ENCODE measurements around the gene GCKR. TPM values are rescaled to one million over a fixed set of nuclear protein-coding genes. Genes with fewer than 3 reads are reported as not detected.

Gene GCKR
- total RNA-seq (2014; rRNA removed; shearing (Covaris generic)), result not detected in 2 replicates

DNA sequence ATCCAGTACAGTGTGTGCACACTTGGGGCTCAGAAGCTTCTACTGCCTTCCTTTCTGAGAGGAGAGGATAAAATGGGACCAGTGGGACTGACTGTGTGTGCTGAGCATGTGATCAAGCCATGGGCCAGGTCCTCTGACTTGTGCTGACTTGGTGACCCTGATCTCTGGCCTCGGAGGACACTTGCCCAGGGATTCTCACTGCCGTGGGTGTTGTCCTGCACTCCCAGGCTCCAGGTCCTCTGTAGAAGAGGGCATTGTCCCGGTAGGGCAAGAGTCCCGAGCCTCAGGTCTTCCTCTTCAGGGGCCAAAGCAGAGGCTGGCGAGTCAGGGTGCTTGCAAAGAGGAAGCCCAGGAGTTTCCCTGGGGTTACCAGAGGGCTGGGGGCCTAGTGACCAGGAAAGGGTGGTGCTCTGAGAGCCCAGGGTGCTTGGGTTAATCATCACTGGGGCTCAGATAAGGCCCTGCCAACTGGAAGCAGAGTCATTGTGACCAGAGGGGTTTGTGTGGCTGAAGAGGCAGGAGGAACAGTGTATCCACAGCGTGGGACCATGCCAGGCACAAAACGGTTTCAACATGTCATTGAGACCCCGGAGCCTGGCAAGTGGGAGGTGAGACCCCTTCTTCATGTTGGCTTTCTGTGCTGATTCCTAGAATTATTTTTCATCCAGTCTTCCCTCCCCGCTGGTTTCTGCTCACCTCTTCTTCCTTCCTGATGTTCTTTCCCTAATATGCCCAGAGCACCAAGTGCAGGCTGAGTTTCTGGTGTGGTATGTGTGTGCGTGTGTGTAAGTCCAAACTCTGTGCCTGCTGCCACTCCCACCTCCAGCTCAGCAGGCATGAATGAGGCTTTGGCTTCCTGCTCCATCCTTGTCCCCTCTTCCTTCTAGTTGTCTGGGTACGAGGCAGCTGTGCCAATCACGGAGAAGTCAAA, at the start of gene GCKR:
TSS of gene GCKR (plus strand) at position 483 of the 931 bp plus-strand sequence. CDS start at position 549, 66 bp downstream.
- Histone ChIP-seq H3K4me1 (replicated peaks) (peaks cover 9% of the 10 kb centered on the region), H3K4me3 (no peak within 1 kb of the TSS), H3K9me3 (replicated peaks) (no peaks in the 10 kb centered on the region), H3K27me3 (replicated peaks) (peaks cover 16% of the 10 kb centered on the region), H3K27ac (no peak within 1 kb of the TSS), H3K36me3 (peaks cover 3% of the 10 kb centered on the region; the same call in 1 of the 2 replicates)
- DNase-seq (ENCODE audit: low read depth in 1 of 2, low spot score in 2 of 2), result no peak

GRCh38 chr2:27448381-27448780, 48.3 kb upstream of the GCKR start:
- DNase-seq (ENCODE audit: low read depth in 1 of 2, low spot score in 2 of 2), result no peak
- no peak overlapping the region for H3K27ac ChIP-seq

DNA sequence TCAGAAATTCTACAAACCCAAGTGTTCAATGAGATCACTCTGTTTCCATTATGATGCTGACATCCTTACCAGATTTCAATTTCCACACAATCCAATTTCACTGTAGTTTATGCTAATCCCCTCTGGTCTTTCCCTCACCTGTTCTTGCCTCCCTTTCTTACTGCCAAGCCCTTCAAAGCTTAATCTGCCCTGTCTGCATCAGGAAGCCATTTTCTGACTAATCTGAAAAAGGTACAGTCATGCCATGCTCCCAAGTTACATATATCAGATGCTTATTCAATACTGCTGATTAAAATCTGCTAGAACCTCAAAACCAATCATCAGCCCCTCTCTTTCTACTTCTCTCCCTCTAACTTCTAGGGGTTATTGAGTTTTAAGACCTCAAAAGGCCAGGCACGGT, 45.5 kb upstream of the GCKR start:
- Histone ChIP-seq H3K27ac (no peak overlapping the region), H3K4me1 (replicated peaks) (no peaks in the 10 kb centered on the region), H3K27me3 (replicated peaks) (no peaks in the 10 kb centered on the region), H3K9me3 (replicated peaks) (no peaks in the 10 kb centered on the region), H3K4me3 (no peak overlapping the region), H3K36me3 (peaks cover 43% of the 10 kb centered on the region)
- DNase-seq (ENCODE audit: low read depth in 1 of 2, low spot score in 2 of 2), result no peak

More at GRCh38 chr2:27448381-27448780, 48.3 kb upstream of the GCKR start:
- H3K9me3 ChIP-seq (replicated peaks), result no peaks in the 10 kb centered on the region
- H3K4me3 ChIP-seq, result no peak overlapping the region
- no peaks in the 10 kb centered on the region for H3K27me3 ChIP-seq (replicated peaks)
- peaks cover 37% of the 10 kb centered on the region for H3K36me3 ChIP-seq
- H3K4me1 ChIP-seq (replicated peaks), result no peaks in the 10 kb centered on the region

DNA sequence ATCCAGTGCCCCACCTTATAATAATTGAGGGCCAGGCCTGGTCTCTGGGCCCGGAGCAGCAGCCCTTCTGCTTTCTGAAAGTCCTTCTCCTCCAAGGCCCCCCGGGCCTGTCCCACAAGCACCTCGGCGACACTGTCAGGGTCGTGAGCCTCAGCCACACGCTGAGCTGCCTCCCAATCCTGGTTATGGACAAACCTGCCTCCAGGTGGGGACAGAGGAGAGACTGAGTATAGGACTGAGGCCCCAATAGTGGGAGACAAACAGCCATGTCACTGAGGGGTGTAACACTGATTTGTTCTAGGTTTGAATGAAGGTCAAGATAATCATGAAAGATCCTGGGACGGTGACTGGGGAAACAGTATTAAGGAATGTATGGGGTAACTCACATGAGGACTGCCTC, 42.7 kb upstream of the GCKR start:
- H3K27ac ChIP-seq, result no peak overlapping the region
- peaks cover 42% of the 10 kb centered on the region for H3K36me3 ChIP-seq
- no peak overlapping the region for H3K4me3 ChIP-seq
- H3K4me1 ChIP-seq (replicated peaks), result no peaks in the 10 kb centered on the region
- H3K9me3 ChIP-seq (replicated peaks), result no peaks in the 10 kb centered on the region
- no peaks in the 10 kb centered on the region for H3K27me3 ChIP-seq (replicated peaks)
- no peak for DNase-seq (ENCODE audit: low read depth in 1 of 2, low spot score in 2 of 2)

GRCh38 chr2:27461118-27461517, 35.5 kb upstream of the GCKR start:
- peaks cover 10% of the 10 kb centered on the region for H3K36me3 ChIP-seq
- no peak for DNase-seq (ENCODE audit: low read depth in 1 of 2, low spot score in 2 of 2)

DNA sequence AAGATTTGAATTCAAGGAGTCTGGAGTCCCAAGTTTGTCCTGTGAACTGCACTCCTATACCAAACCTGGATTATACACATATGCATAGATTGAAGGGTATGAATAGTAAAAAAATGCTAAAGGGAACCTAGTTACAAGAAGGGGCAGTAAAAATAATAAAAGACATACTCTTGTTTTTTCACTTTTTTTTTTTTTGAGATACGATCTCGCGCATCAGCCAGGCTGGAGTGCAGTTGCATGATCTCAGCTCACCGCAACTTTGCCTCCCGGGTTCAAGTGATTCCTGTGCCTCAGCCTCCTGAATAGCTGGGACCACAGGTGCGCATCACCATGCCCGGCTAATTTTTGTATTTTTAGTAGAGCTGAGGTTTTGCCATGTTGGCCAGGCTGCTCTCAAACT, 32.2 kb upstream of the GCKR start:
- Histone ChIP-seq H3K9me3 (replicated peaks) (no peaks in the 10 kb centered on the region), H3K36me3 (0 out of 2 replicates have a peak, but pooled peaks cover 3% of the 10 kb centered on the region), H3K27me3 (replicated peaks) (no peaks in the 10 kb centered on the region), H3K27ac (no peak overlapping the region), H3K4me1 (replicated peaks) (no peaks in the 10 kb centered on the region), H3K4me3 (no peak overlapping the region)
- DNase-seq (ENCODE audit: low read depth in 1 of 2, low spot score in 2 of 2), result no peak

More at GRCh38 chr2:27461118-27461517, 35.5 kb upstream of the GCKR start:
- Histone ChIP-seq H3K9me3 (replicated peaks) (no peaks in the 10 kb centered on the region), H3K27ac (no peak overlapping the region), H3K27me3 (replicated peaks) (no peaks in the 10 kb centered on the region), H3K4me3 (no peak overlapping the region), H3K4me1 (replicated peaks) (no peaks in the 10 kb centered on the region)

DNA sequence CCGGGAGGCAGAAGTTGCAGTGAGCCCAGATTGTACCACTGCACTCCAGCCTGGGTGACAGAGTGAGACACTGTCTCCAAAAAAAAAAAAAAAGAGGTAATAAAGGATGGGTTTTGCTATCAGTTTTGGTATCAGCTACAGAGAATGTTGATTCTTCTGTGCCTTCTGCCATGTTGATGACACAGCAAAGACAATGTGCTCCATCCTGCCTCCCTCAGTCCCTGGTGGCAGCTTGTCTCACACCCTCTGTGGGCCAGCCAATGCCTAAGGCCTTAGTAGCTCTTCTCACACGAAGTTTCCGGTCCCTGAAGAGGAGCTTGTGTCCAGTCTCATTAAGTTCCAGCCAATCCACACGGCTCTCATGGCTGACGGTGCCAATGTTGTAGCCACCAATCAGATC, 24.7 kb upstream of the GCKR start:
- Histone ChIP-seq H3K4me3 (no peak overlapping the region), H3K9me3 (replicated peaks) (no peaks in the 10 kb centered on the region; the same call in 1 of the 2 replicates), H3K4me1 (replicated peaks) (no peaks in the 10 kb centered on the region), H3K36me3 (peaks cover 27% of the 10 kb centered on the region), H3K27ac (no peak overlapping the region), H3K27me3 (replicated peaks) (no peaks in the 10 kb centered on the region)
- DNase-seq (ENCODE audit: low read depth in 1 of 2, low spot score in 2 of 2), result no peak

DNA sequence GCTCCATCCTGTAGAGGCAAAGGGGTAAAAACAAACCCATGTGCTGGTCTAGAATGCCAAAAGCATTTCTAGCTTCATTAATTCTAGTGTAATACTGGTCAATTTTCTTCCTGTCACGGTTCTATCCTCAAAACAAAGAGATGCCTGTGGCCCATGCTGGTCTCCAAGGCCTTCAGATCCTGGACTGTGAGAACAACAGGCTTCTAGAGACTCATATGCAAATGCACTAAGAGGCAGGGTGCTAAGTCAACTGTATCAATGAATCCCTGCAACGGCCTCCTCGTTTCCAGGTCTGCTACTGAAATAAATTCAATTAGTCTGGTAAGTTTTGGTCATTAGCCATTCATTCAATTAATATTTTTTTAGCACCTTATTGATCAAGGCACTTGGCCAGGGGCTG, 11.1 kb upstream of the GCKR start:
- Histone ChIP-seq H3K27ac (no peak overlapping the region), H3K4me1 (replicated peaks) (peaks cover 13% of the 10 kb centered on the region), H3K9me3 (replicated peaks) (no peaks in the 10 kb centered on the region), H3K27me3 (replicated peaks) (no peaks in the 10 kb centered on the region), H3K4me3 (no peak overlapping the region), H3K36me3 (peaks cover 14% of the 10 kb centered on the region; the same call in 1 of the 2 replicates)
- DNase-seq (ENCODE audit: low read depth in 1 of 2, low spot score in 2 of 2), result no peak

DNA sequence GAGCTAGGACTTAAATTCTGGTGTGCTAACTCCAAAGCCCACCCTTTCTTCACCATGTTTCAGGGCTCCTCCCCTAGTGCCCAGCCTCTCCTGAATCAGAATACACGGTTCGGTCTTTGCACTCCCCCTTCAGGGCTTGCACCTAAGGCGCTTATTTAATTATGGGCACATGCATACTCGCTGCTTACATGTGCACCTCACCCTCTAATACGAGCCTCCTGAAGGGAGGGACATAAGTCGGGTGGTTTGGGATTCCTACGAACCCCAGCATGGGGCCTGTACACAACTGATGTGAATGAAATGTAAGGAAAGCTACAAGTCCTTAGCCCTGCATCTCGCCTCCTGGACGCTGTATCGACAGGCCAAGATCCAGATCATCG, 7.5 kb upstream of the GCKR start:
- DNase-seq (ENCODE audit: low read depth in 1 of 2, low spot score in 2 of 2), result no peak
- Histone ChIP-seq H3K9me3 (replicated peaks) (no peaks in the 10 kb centered on the region), H3K36me3 (0 out of 2 replicates have a peak, but pooled peaks cover under 1% of the 10 kb centered on the region), H3K4me3 (peak overlapping the region; percentile 47), H3K27me3 (replicated peaks) (no peaks in the 10 kb centered on the region), H3K4me1 (replicated peaks) (peaks cover 13% of the 10 kb centered on the region), H3K27ac (no peak overlapping the region)

DNA sequence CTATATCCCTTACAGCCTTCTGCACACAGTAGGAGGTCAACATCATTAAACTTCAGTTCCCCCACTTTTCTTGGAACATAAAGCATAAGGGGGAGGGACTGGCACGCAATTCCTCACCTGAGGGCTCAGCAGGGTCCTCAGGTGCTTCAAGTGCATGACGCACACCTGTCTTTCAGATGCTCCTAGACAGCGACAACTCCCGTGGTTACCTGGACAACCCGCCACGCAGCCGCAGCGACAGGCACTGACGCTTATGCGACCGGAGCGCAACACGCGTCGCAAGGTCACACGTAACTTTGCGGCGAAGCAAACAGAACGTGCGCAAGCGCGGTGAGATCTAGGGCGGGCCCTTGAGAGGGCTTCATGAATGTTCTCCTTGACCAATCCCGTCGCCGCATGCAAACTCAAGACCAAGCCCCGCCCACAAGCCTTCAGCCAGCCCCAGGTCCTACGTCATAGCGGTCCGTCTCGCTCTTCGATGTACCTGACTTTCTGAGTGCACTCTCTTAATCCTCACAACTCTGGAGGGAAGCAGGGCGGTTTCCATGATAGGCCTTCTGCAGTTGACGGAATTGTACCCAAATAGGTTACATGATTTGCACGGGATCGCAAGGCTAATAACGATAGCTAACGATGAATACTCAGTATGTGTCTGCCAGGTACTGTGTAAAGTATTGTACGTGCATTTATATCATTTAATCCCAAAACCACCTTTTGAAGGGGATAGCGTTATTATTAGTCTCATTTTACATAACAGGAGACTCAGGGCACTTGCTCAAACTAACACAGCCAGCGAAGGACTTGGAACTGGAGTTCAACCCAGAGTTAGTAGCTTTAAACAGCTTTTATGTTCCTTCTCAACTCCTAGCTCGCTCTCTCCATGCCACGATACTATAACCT, 6.9 kb upstream of the GCKR start, which contains the start of gene IFT172:
TSS of gene IFT172 (minus strand) at position 246 of the 900 bp plus-strand sequence. CDS start at position 156, 90 bp downstream.
- Histone ChIP-seq H3K4me3 (peak within 1 kb of the TSS; percentile 47), H3K27ac (no peak within 1 kb of the TSS)
- DNase-seq (ENCODE audit: low read depth in 1 of 2, low spot score in 2 of 2), result peak; percentile 84 to 99

DNA sequence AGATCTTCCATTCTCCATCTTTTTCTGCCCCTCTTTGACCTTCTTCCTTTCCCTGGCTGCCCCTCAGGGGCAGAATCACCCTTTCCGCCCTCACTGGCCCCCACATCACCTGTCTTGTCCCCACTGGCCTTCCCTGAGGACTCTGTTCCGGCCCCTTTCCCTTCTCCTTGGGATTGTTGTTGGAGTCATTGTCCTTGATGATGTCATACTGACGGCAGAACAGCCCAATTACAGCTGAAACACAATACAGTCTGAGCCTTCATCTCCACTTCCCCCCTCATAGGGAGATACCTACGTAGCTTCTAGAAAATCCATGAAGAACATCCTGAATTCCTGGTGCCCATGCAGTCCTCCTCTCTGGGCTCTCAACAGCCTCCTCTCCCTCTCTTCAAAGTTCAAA, 4.1 kb upstream of the GCKR start:
- Histone ChIP-seq H3K9me3 (replicated peaks) (no peaks in the 10 kb centered on the region), H3K27me3 (replicated peaks) (peaks cover 16% of the 10 kb centered on the region), H3K4me1 (replicated peaks) (peaks cover 21% of the 10 kb centered on the region)

More for the DNA sequence above, 6.9 kb upstream of the GCKR start, which contains the start of gene IFT172:
- H3K4me1 ChIP-seq (replicated peaks), result peaks cover 15% of the 10 kb centered on the region
- no peaks in the 10 kb centered on the region for H3K9me3 ChIP-seq (replicated peaks)
- H3K36me3 ChIP-seq, result peaks cover under 1% of the 10 kb centered on the region; the same call in 1 of the 2 replicates
- peaks cover 3% of the 10 kb centered on the region; the same call in 1 of the 2 replicates for H3K27me3 ChIP-seq (replicated peaks)

GRCh38 chr2:27493948-27494283, 2.7 kb upstream of the GCKR start:
- DNase-seq (ENCODE audit: low read depth in 1 of 2, low spot score in 2 of 2), result no peak
- no peak overlapping the region for H3K4me3 ChIP-seq
- peaks cover 3% of the 10 kb centered on the region; the same call in 1 of the 2 replicates for H3K36me3 ChIP-seq
- H3K27me3 ChIP-seq (replicated peaks), result peaks cover 16% of the 10 kb centered on the region
- no peaks in the 10 kb centered on the region for H3K9me3 ChIP-seq (replicated peaks)
- no peak overlapping the region for H3K27ac ChIP-seq
- peaks cover 16% of the 10 kb centered on the region for H3K4me1 ChIP-seq (replicated peaks)

More for the DNA sequence above, 4.1 kb upstream of the GCKR start:
- no peak for DNase-seq (ENCODE audit: low read depth in 1 of 2, low spot score in 2 of 2)
- no peak overlapping the region for H3K27ac ChIP-seq
- H3K36me3 ChIP-seq, result peaks cover 3% of the 10 kb centered on the region; the same call in 1 of the 2 replicates
- H3K4me3 ChIP-seq, result no peak overlapping the region

GRCh38 chr2:27494284-27494943, 2.2 kb upstream of the GCKR start:
- Histone ChIP-seq H3K4me1 (replicated peaks) (peaks cover 13% of the 10 kb centered on the region), H3K27ac (no peak overlapping the region)
- no peak for DNase-seq (ENCODE audit: low read depth in 1 of 2, low spot score in 2 of 2)

More at GRCh38 chr2:27494284-27494943, 2.2 kb upstream of the GCKR start:
- Histone ChIP-seq H3K9me3 (replicated peaks) (no peaks in the 10 kb centered on the region), H3K36me3 (peaks cover 3% of the 10 kb centered on the region; the same call in 1 of the 2 replicates), H3K4me3 (peak overlapping the region; percentile 64), H3K27me3 (replicated peaks) (peaks cover 16% of the 10 kb centered on the region)

Measured in SJSA1 (cell line).